OCI-LY3 (cell line): Measurements from ENCODE around the gene KRT74.

Experiments used
- H2AFZ ChIP-seq: fragments of 200-600, 300-600 bp; shearing (Covaris generic); 2 replicates; pipeline ENCODE4 v1.6.0; 2014; ENCODE audit warnings: antibody characterized with exemption, low read depth, low read length
- H3K27ac ChIP-seq: fragments of 200-600, 300-600 bp; sonication (generic); 2 replicates; pipeline ENCODE4 v1.5.1; 2014; ENCODE audit warnings: mild to moderate bottlenecking, low read length, moderate library complexity, mixed read lengths
- H3K27me3 ChIP-seq: fragments of 200-600, 300-600 bp; sonication (generic); 2 replicates; pipeline ENCODE4 v1.6.1; 2014; ENCODE audit warnings: low read depth, low read length, mixed read lengths
- H3K36me3 ChIP-seq: fragments of 200-600, 300-600 bp; sonication (generic); replicated peaks from 2 replicates; pipeline ENCODE3; 2014; ENCODE audit warnings: low read depth, low read length, mixed read lengths
- H3K4me1 ChIP-seq: fragments of 300-600, 200-600 bp; sonication (generic); 2 replicates; pipeline ENCODE4 v1.6.1; 2014; ENCODE audit warnings: low read length, mixed read lengths
- H3K4me2 ChIP-seq: fragments of 200-600, 300-600 bp; sonication (generic); 2 replicates; pipeline ENCODE4 v1.6.1; 2014; ENCODE audit warnings: low read length, mixed read lengths
- H3K4me3 ChIP-seq: fragments of 300-600, 200-600 bp; sonication (generic); 2 replicates; pipeline ENCODE4 v1.5.1; 2014; ENCODE audit warnings: antibody characterized with exemption, mild to moderate bottlenecking, low read length, moderate library complexity
- H3K79me2 ChIP-seq: fragments of 300-600, 200-600 bp; shearing (Covaris generic); 2 replicates; pipeline ENCODE4 v1.6.1; 2014; ENCODE audit warnings: mild to moderate bottlenecking, low read length, mixed read lengths
- H3K9ac ChIP-seq: fragments of 300-600, 200-600 bp; shearing (Covaris generic); 2 replicates; pipeline ENCODE4 v1.6.0; 2014; ENCODE audit warnings: mild to moderate bottlenecking, low read length, moderate library complexity
- H3K9me3 ChIP-seq: fragments of 200-600, 300-600 bp; shearing (Covaris generic); 2 replicates; pipeline ENCODE4 v1.6.1; 2014; ENCODE audit warnings: low read length, mixed read lengths; ENCODE audit not compliant: insufficient read depth
- H4K20me1 ChIP-seq: fragments of 200-600, 300-600 bp; sonication (generic); 2 replicates; pipeline ENCODE4 v1.6.1; 2016; ENCODE audit warnings: low read length, mixed read lengths; ENCODE audit not compliant: insufficient read depth
- CTCF ChIP-seq: fragments of 200-600, 300-600 bp; sonication (generic); IDR thresholded peaks from 2 replicates; pipeline ENCODE4 v1.5.1; 2014; ENCODE audit warnings: antibody characterized with exemption, low read length, low read depth
- EZH2phosphoT487 ChIP-seq: fragments of 200-600 bp; shearing (Covaris generic); IDR thresholded peaks from 2 replicates; pipeline ENCODE4 v1.6.1; 2018; ENCODE audit warnings: antibody characterized with exemption, mixed run types, low read depth

The KRT74 gene

GRCh38 chr12:52617403-52617785 is 43.8 kb upstream of the KRT74 start:
- Histone ChIP-seq H4K20me1 (no peaks in the 10 kb centered on the region), H3K27ac (no peak overlapping the region), H3K9me3 (no peaks in the 10 kb centered on the region), H3K4me1 (peaks cover 6% of the 10 kb centered on the region), H3K4me2 (no peak overlapping the region), H3K36me3 (no peaks in the 10 kb centered on the region), H3K27me3 (peaks cover 16% of the 10 kb centered on the region), H3K9ac (no peak overlapping the region), H2AFZ (no peak overlapping the region), H3K4me3 (no peak overlapping the region), H3K79me2 (no peaks in the 10 kb centered on the region)
- TF ChIP-seq CTCF (no peak), EZH2phosphoT487 (no peak)

GRCh38 chr12:52616680-52617402 is 43.2 kb upstream of the KRT74 start:
- Histone ChIP-seq H3K79me2 (no peaks in the 10 kb centered on the region), H3K4me3 (no peak overlapping the region), H3K27ac (no peak overlapping the region), H2AFZ (no peak overlapping the region), H3K9ac (no peak overlapping the region), H4K20me1 (no peaks in the 10 kb centered on the region), H3K9me3 (no peaks in the 10 kb centered on the region), H3K27me3 (peaks cover 22% of the 10 kb centered on the region), H3K36me3 (no peaks in the 10 kb centered on the region), H3K4me2 (no peak overlapping the region), H3K4me1 (peaks cover 6% of the 10 kb centered on the region)
- TF ChIP-seq EZH2phosphoT487, result no peak
- no peak for TF ChIP-seq CTCF

GRCh38 chr12:52615912-52616311 is 42.3 kb upstream of the KRT74 start:
- H3K4me3 ChIP-seq, result no peak overlapping the region

More at GRCh38 chr12:52615912-52616311, 42.3 kb upstream of the KRT74 start:
- no peak for TF ChIP-seq EZH2phosphoT487
- TF ChIP-seq CTCF, result no peak
- Histone ChIP-seq H3K4me2 (no peak overlapping the region), H4K20me1 (no peaks in the 10 kb centered on the region), H3K27me3 (peaks cover 30% of the 10 kb centered on the region), H3K36me3 (no peaks in the 10 kb centered on the region), H3K9me3 (no peaks in the 10 kb centered on the region), H2AFZ (no peak overlapping the region), H3K9ac (no peak overlapping the region), H3K79me2 (no peaks in the 10 kb centered on the region), H3K4me1 (peaks cover 6% of the 10 kb centered on the region), H3K27ac (no peak overlapping the region)
